ENCODE data around the gene CHKB.
"Not testable (repeated sequence)": the region's sequence is repeated elsewhere in the genome, so short reads cannot be mapped to it uniquely, and the experiment has no call there.

CHKB gene

GRCh38 chr22:50582493-50583293 lies at the start of gene CHKB:
TSS of gene CHKB (minus strand) at chr22:50582849. CDS start at chr22:50582781, 68 bp downstream.
- DNase-seq: peak; percentile 97 to 100 (median 99)
- intact Hi-C loops (cut with DNase I): loop anchor here (1.0 to 5.0 kb wide), 3 partner anchors 20 to 57 kb away; partner anchors contain the start of genes SCO2 and SYCE3

- no peak for DNase-seq
- intact Hi-C loops (cut with DNase I): no loop called here
Observed at GRCh38 chr22:50630376-50630775, 47.7 kb upstream of the CHKB start.

- no peak for DNase-seq
- intact Hi-C loops (cut with DNase I): loop anchor here (5.0 kb wide), 1 partner anchor 69 kb away; no protein-coding TSS in a partner anchor
Observed at GRCh38 chr22:50628543-50629134, 46.0 kb upstream of the CHKB start.

- intact Hi-C loops (cut with DNase I): loop anchor here (5.0 kb wide), 1 partner anchor 69 kb away; no protein-coding TSS in a partner anchor
- peak; percentile 63 to 97 (median 78) for DNase-seq
Observed at GRCh38 chr22:50627642-50628542, 45.2 kb upstream of the CHKB start, which contains the start of gene ARSA. TSS of gene ARSA (minus strand) at chr22:50628152. CDS start at chr22:50627779, 373 bp downstream.

- intact Hi-C loops (cut with DNase I): loop anchor here (5.0 kb wide), 1 partner anchor 70 kb away; no protein-coding TSS in a partner anchor
- DNase-seq: peak in 1 of 10 donors; percentile 71
Observed at GRCh38 chr22:50626850-50627641, 44.4 kb upstream of the CHKB start.

- intact Hi-C loops (cut with DNase I): loop anchor here (5.0 kb wide), 1 partner anchor 71 kb away; no protein-coding TSS in a partner anchor
Observed at GRCh38 chr22:50626314-50626849, 43.7 kb upstream of the CHKB start.

GRCh38 chr22:50625568-50626313 lies 43.1 kb upstream of the CHKB start:
- peak in 1 of 10 donors; percentile 59 for DNase-seq
- intact Hi-C loops (cut with DNase I): loop anchor here (5.0 kb wide), 1 partner anchor 72 kb away; no protein-coding TSS in a partner anchor

More at GRCh38 chr22:50626314-50626849, 43.7 kb upstream of the CHKB start:
- DNase-seq: no peak

- intact Hi-C loops (cut with DNase I): loop anchor here (5.0 kb wide), 1 partner anchor 72 kb away; no protein-coding TSS in a partner anchor
Observed at GRCh38 chr22:50625131-50625567, 42.5 kb upstream of the CHKB start.

GRCh38 chr22:50624347-50625130 lies 41.9 kb upstream of the CHKB start:
- peak in 2 of 10 donors; percentile 55 to 56 for DNase-seq
- intact Hi-C loops (cut with DNase I): loop anchor here (5.0 kb wide), 2 partner anchors 42 to 73 kb away; partner anchors contain the start of gene CHKB

More at GRCh38 chr22:50625131-50625567, 42.5 kb upstream of the CHKB start:
- DNase-seq: peak in 1 of 10 donors; percentile 46

GRCh38 chr22:50622723-50623327 lies 40.2 kb upstream of the CHKB start:
- DNase-seq: peak in 4 of 10 donors; percentile 7 to 86 (median 73)
- intact Hi-C loops (cut with DNase I): loop anchor here (5.0 kb wide), 1 partner anchor 41 kb away; the partner anchor contains the start of gene CHKB

GRCh38 chr22:50621948-50622722 lies 39.5 kb upstream of the CHKB start:
- intact Hi-C loops (cut with DNase I): loop anchor here (5.0 kb wide), 1 partner anchor 40 kb away; the partner anchor contains the start of gene CHKB
- DNase-seq: peak in 2 of 10 donors; percentile 73 to 74

- intact Hi-C loops (cut with DNase I): loop anchor here (5.0 kb wide), 1 partner anchor 39 kb away; the partner anchor contains the start of gene CHKB
- DNase-seq: peak in 2 of 10 donors; percentile 52 to 73
Observed at GRCh38 chr22:50621356-50621880, 38.8 kb upstream of the CHKB start.

- intact Hi-C loops (cut with DNase I): loop anchor here (5.0 kb wide), 1 partner anchor 38 kb away; the partner anchor contains the start of gene CHKB
- DNase-seq: peak in 4 of 10 donors; percentile 71 to 94 (median 85)
Observed at GRCh38 chr22:50620593-50621355, 38.1 kb upstream of the CHKB start.

GRCh38 chr22:50614296-50614695 lies 31.6 kb upstream of the CHKB start:
- peak in 1 of 10 donors; percentile 12 for DNase-seq
- intact Hi-C loops (cut with DNase I): not testable (repeated sequence)

All from posterior cingulate gyrus (tissue), 11 donors.